HEK293 (cell line): Measurements from ENCODE around the gene SF3B2.

Experiments used
- CTCF ChIA-PET: fragments of 350-600 bp; formaldehyde crosslinking; extraction: SDS; loops from one replicate; lab custom pipeline; 2021; ENCODE audit warnings: antibody characterized with exemption; lab: Yijun Ruan, JAX
- POLR2A ChIA-PET: fragments of 300-600 bp; formaldehyde crosslinking; extraction: SDS; loops from one replicate; lab custom pipeline; 2020; ENCODE audit warnings: antibody characterized with exemption, inconsistent platforms; lab: Yijun Ruan, JAX
- H3K27ac ChIP-seq: fragments of 200-500 bp; sonication (Bioruptor generic); 2 replicates; pipeline ENCODE4 v1.5.1; 2014; ENCODE audit warnings: low read depth, low read length, control low read depth, inconsistent platforms; ENCODE audit errors: extremely low read depth
- H3K36me3 ChIP-seq, 2 experiments: fragments of 200-500 bp in 1 of 2; sonication (Bioruptor generic) in 1 of 2; 1 replicate in 1 of 2; 2 replicates in 1 of 2; pipeline ENCODE4 v1.5.1; 2014 to 2017; ENCODE audit warnings: inconsistent platforms in 2 of 2, low read length in 2 of 2; ENCODE audit not compliant: control insufficient read depth in 2 of 2, insufficient read depth in 1 of 2
- H3K4me1 ChIP-seq: fragments of 200-500 bp; sonication (Bioruptor generic); 2 replicates; pipeline ENCODE4 v1.5.1; 2014; ENCODE audit warnings: mild to moderate bottlenecking, low read length, inconsistent platforms; ENCODE audit not compliant: control insufficient read depth, insufficient read depth
- H3K4me3 ChIP-seq: 2 replicates; pipeline ENCODE4 v1.5.1; 2011; ENCODE audit warnings: low read depth, mild to moderate bottlenecking, control low read depth, low read length, moderate library complexity
- H3K9me3 ChIP-seq: fragments of 200-500 bp; sonication (Bioruptor generic); 2 replicates; pipeline ENCODE4 v1.5.1; 2014; ENCODE audit warnings: low read depth, low read length, inconsistent platforms; ENCODE audit not compliant: control insufficient read depth, insufficient read depth
- EGR2 ChIP-seq: fragments of 450-650 bp; formaldehyde crosslinking; IDR thresholded peaks from 2 replicates; pipeline ENCODE4 v1.5.1; 2016; ENCODE audit warnings: low read depth, missing biosample characterization, missing genetic modification characterization
- MEIS1 ChIP-seq: sonication (generic); formaldehyde crosslinking; IDR thresholded peaks from 2 replicates; pipeline ENCODE4 v1.8.1; 2022; ENCODE audit warnings: missing genetic modification reagents, mild to moderate bottlenecking, borderline replicate concordance
- SETDB1 ChIP-seq: IDR thresholded peaks from one replicate; pipeline ENCODE4 v1.6.1; 2017; ENCODE audit warnings: mild to moderate bottlenecking, low read length, moderate library complexity, mixed read lengths; ENCODE audit not compliant: insufficient read length
- ZBTB20 ChIP-seq: fragments of 450-650 bp; formaldehyde crosslinking; IDR thresholded peaks from 2 replicates; pipeline ENCODE4 v1.5.1; 2016; ENCODE audit warnings: missing biosample characterization, missing genetic modification characterization
- ZBTB8A ChIP-seq: fragments of 450-650 bp; formaldehyde crosslinking; IDR thresholded peaks from 2 replicates; pipeline ENCODE4 v1.5.1; 2016; ENCODE audit warnings: missing biosample characterization, missing genetic modification characterization
- ZNF114 ChIP-seq: fragments of 450-650 bp; formaldehyde crosslinking; IDR thresholded peaks from 2 replicates; pipeline ENCODE4 v1.5.0; 2017; ENCODE audit warnings: missing biosample characterization, missing genetic modification characterization
- ZNF138 ChIP-seq: fragments of 450-650 bp; formaldehyde crosslinking; IDR thresholded peaks from 2 replicates; pipeline ENCODE4 v1.5.1; 2016; ENCODE audit warnings: missing biosample characterization, missing genetic modification characterization, borderline replicate concordance
- ZNF169 ChIP-seq: fragments of 450-650 bp; formaldehyde crosslinking; IDR thresholded peaks from 2 replicates; pipeline ENCODE4 v1.5.1; 2016; ENCODE audit warnings: missing biosample characterization, missing genetic modification characterization
- ZNF202 ChIP-seq: fragments of 450-650 bp; formaldehyde crosslinking; IDR thresholded peaks from 2 replicates; pipeline ENCODE4 v1.5.1; 2016; ENCODE audit warnings: missing biosample characterization, missing genetic modification characterization, borderline replicate concordance
- ZNF302 ChIP-seq: fragments of 450-650 bp; formaldehyde crosslinking; IDR thresholded peaks from 2 replicates; pipeline ENCODE4 v1.5.1; 2016; ENCODE audit warnings: missing biosample characterization, missing genetic modification characterization, low read depth
- ZNF335 ChIP-seq: fragments of 450-650 bp; formaldehyde crosslinking; conservative IDR thresholded peaks from 2 replicates; pipeline ENCODE4 v1.5.1; 2016; ENCODE audit warnings: missing biosample characterization, missing genetic modification characterization
- ZNF341 ChIP-seq: fragments of 450-650 bp; formaldehyde crosslinking; IDR thresholded peaks from 2 replicates; pipeline ENCODE4; 2016; ENCODE audit warnings: low read depth, missing biosample characterization, missing genetic modification characterization
- ZNF37A ChIP-seq: fragments of 450-650 bp; IDR thresholded peaks from 2 replicates; pipeline ENCODE4 v1.5.1; 2018; ENCODE audit warnings: missing biosample characterization, missing genetic modification characterization
- ZNF623 ChIP-seq: fragments of 450-650 bp; formaldehyde crosslinking; IDR thresholded peaks from 2 replicates; pipeline ENCODE4 v1.5.1; 2016; ENCODE audit warnings: missing biosample characterization, missing genetic modification characterization
- ZNF654 ChIP-seq: fragments of 450-650 bp; formaldehyde crosslinking; IDR thresholded peaks from 2 replicates; pipeline ENCODE4 v1.5.1; 2016; ENCODE audit warnings: low read depth, missing biosample characterization, missing genetic modification characterization
- ZNF777 ChIP-seq: fragments of 450-650 bp; formaldehyde crosslinking; IDR thresholded peaks from 2 replicates; pipeline ENCODE4 v1.5.1; 2017; ENCODE audit warnings: missing biosample characterization, missing genetic modification characterization, borderline replicate concordance
- ZSCAN30 ChIP-seq: fragments of 450-650 bp; IDR thresholded peaks from 2 replicates; pipeline ENCODE4 v1.5.1; 2018; ENCODE audit warnings: missing biosample characterization, mild to moderate bottlenecking, missing genetic modification characterization, moderate library complexity
- TF ChIP-seq, protein P1 (sequence below): fragments of 450-650 bp; formaldehyde crosslinking; IDR thresholded peaks from 2 replicates; pipeline ENCODE4 v1.5.1; 2016; ENCODE audit warnings: missing biosample characterization, missing genetic modification characterization, borderline replicate concordance
- TF ChIP-seq, protein P2 (sequence below): fragments of 450-650 bp; formaldehyde crosslinking; IDR thresholded peaks from 2 replicates; pipeline ENCODE4 v1.5.1; 2017; ENCODE audit warnings: missing biosample characterization, missing genetic modification characterization
- TF ChIP-seq, protein P3 (sequence below): fragments of 450-650 bp; formaldehyde crosslinking; optimal IDR thresholded peaks from 2 replicates; pipeline ENCODE3; 2016; ENCODE audit warnings: missing biosample characterization, mild to moderate bottlenecking, missing genetic modification characterization
- TF ChIP-seq, protein P4 (sequence below): fragments of 450-650 bp; formaldehyde crosslinking; IDR thresholded peaks from 2 replicates; pipeline ENCODE4 v1.5.1; 2016; ENCODE audit warnings: missing biosample characterization, missing genetic modification characterization
- TF ChIP-seq, protein P5 (sequence below): fragments of 450-650 bp; formaldehyde crosslinking; IDR thresholded peaks from 2 replicates; pipeline ENCODE4 v1.5.1; 2016; ENCODE audit warnings: missing biosample characterization, missing genetic modification characterization

SF3B2 gene

DNA sequence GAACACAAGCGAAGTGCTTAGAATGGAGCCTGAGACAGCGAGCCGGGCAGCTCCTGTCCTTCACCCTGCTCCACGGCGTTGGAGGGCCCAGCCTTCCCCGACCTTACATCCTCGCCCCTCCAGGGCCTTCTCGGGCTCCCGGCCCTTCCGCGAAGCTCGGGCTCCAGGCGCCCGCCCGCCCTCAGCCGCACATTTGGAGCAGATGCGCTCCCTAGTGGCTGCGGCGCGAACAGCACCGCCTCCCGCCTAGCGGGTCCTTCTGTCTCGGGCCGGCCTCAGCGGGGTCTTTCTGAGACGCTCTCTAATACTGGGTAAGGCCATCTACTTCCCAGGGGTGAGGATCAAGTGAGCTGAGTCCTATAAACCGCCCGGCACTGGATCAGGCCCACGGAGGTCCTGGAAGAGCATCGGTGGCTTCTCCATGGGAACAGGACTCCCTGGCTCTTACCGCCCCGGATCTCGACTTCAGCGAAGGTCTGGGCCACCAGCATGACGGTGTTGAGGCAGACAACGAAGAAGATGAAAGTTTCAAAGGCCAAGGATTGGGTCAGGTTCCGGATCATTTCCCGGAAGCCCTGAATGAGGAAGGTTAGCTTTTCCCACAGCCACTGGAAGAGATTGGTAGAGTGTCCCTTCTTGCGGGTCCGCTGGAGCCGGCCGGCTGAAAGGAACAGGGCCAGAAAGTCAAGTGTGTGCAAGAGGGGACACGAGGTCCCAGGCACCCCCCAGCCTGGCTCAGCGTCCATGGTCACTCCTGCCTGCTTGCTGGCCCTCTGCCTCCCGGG is 29.6 kb upstream of the SF3B2 start:
- POLR2A ChIA-PET: interaction anchor here (0.5 to 1.1 kb wide), 5 partner anchors 9 to 200 kb away, joined by 4 to 6 read pairs (median 4); partner anchors contain the start of gene SF3B2
- Histone ChIP-seq H3K27ac (no peak overlapping the region), H3K4me3 (no peak overlapping the region), H3K36me3 (no peaks in the 10 kb centered on the region), H3K9me3 (no peaks in the 10 kb centered on the region), H3K4me1 (no peaks in the 10 kb centered on the region)
- CTCF ChIA-PET: interaction anchor here (0.5 to 3.7 kb wide), 41 partner anchors 9 to 379 kb away, joined by 3 to 49 read pairs (median 5); partner anchors contain the start of genes BANF1, CST6, EIF1AD and FIBP
- TF ChIP-seq, protein P1, sequence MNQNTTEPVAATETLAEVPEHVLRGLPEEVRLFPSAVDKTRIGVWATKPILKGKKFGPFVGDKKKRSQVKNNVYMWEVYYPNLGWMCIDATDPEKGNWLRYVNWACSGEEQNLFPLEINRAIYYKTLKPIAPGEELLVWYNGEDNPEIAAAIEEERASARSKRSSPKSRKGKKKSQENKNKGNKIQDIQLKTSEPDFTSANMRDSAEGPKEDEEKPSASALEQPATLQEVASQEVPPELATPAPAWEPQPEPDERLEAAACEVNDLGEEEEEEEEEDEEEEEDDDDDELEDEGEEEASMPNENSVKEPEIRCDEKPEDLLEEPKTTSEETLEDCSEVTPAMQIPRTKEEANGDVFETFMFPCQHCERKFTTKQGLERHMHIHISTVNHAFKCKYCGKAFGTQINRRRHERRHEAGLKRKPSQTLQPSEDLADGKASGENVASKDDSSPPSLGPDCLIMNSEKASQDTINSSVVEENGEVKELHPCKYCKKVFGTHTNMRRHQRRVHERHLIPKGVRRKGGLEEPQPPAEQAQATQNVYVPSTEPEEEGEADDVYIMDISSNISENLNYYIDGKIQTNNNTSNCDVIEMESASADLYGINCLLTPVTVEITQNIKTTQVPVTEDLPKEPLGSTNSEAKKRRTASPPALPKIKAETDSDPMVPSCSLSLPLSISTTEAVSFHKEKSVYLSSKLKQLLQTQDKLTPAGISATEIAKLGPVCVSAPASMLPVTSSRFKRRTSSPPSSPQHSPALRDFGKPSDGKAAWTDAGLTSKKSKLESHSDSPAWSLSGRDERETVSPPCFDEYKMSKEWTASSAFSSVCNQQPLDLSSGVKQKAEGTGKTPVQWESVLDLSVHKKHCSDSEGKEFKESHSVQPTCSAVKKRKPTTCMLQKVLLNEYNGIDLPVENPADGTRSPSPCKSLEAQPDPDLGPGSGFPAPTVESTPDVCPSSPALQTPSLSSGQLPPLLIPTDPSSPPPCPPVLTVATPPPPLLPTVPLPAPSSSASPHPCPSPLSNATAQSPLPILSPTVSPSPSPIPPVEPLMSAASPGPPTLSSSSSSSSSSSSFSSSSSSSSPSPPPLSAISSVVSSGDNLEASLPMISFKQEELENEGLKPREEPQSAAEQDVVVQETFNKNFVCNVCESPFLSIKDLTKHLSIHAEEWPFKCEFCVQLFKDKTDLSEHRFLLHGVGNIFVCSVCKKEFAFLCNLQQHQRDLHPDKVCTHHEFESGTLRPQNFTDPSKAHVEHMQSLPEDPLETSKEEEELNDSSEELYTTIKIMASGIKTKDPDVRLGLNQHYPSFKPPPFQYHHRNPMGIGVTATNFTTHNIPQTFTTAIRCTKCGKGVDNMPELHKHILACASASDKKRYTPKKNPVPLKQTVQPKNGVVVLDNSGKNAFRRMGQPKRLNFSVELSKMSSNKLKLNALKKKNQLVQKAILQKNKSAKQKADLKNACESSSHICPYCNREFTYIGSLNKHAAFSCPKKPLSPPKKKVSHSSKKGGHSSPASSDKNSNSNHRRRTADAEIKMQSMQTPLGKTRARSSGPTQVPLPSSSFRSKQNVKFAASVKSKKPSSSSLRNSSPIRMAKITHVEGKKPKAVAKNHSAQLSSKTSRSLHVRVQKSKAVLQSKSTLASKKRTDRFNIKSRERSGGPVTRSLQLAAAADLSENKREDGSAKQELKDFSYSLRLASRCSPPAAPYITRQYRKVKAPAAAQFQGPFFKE (tag by site-specific recombination): no peak
- no peak for TF ChIP-seq SETDB1
- no peak for TF ChIP-seq ZNF777 (tag by site-specific recombination)
- no peak for TF ChIP-seq ZNF169
- TF ChIP-seq ZNF341 (tag by site-specific recombination): peak; percentile 40; the same call in 1 of the 2 replicates
- no peak for TF ChIP-seq EGR2 (tag by site-specific recombination)
- TF ChIP-seq, protein P2, sequence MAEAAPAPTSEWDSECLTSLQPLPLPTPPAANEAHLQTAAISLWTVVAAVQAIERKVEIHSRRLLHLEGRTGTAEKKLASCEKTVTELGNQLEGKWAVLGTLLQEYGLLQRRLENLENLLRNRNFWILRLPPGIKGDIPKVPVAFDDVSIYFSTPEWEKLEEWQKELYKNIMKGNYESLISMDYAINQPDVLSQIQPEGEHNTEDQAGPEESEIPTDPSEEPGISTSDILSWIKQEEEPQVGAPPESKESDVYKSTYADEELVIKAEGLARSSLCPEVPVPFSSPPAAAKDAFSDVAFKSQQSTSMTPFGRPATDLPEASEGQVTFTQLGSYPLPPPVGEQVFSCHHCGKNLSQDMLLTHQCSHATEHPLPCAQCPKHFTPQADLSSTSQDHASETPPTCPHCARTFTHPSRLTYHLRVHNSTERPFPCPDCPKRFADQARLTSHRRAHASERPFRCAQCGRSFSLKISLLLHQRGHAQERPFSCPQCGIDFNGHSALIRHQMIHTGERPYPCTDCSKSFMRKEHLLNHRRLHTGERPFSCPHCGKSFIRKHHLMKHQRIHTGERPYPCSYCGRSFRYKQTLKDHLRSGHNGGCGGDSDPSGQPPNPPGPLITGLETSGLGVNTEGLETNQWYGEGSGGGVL (tag by site-specific recombination): no peak
- TF ChIP-seq ZNF114 (tag by site-specific recombination): no peak
- peak; percentile 94 for TF ChIP-seq ZBTB8A
- TF ChIP-seq, protein P3, sequence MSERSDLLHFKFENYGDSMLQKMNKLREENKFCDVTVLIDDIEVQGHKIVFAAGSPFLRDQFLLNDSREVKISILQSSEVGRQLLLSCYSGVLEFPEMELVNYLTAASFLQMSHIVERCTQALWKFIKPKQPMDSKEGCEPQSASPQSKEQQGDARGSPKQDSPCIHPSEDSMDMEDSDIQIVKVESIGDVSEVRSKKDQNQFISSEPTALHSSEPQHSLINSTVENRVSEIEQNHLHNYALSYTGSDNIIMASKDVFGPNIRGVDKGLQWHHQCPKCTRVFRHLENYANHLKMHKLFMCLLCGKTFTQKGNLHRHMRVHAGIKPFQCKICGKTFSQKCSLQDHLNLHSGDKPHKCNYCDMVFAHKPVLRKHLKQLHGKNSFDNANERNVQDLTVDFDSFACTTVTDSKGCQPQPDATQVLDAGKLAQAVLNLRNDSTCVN (tag by site-specific recombination): peak; percentile 25
- peak; percentile 62 for TF ChIP-seq ZNF335 (tag by site-specific recombination)
- TF ChIP-seq, protein P4, sequence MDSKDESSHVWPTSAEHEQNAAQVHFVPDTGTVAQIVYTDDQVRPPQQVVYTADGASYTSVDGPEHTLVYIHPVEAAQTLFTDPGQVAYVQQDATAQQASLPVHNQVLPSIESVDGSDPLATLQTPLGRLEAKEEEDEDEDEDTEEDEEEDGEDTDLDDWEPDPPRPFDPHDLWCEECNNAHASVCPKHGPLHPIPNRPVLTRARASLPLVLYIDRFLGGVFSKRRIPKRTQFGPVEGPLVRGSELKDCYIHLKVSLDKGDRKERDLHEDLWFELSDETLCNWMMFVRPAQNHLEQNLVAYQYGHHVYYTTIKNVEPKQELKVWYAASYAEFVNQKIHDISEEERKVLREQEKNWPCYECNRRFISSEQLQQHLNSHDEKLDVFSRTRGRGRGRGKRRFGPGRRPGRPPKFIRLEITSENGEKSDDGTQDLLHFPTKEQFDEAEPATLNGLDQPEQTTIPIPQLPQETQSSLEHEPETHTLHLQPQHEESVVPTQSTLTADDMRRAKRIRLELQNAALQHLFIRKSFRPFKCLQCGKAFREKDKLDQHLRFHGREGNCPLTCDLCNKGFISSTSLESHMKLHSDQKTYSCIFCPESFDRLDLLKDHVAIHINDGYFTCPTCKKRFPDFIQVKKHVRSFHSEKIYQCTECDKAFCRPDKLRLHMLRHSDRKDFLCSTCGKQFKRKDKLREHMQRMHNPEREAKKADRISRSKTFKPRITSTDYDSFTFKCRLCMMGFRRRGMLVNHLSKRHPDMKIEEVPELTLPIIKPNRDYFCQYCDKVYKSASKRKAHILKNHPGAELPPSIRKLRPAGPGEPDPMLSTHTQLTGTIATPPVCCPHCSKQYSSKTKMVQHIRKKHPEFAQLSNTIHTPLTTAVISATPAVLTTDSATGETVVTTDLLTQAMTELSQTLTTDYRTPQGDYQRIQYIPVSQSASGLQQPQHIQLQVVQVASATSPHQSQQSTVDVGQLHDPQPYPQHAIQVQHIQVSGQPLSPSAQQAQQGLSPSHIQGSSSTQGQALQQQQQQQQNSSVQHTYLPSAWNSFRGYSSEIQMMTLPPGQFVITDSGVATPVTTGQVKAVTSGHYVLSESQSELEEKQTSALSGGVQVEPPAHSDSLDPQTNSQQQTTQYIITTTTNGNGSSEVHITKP: 0 out of 2 replicates have a peak, but pooled peaks have one; percentile 14
- TF ChIP-seq ZNF654 (tag by site-specific recombination): peak; percentile 47
- TF ChIP-seq ZBTB20: no peak
- TF ChIP-seq ZNF623 (tag by site-specific recombination): no peak
- TF ChIP-seq MEIS1: no peak
- TF ChIP-seq, protein P5, sequence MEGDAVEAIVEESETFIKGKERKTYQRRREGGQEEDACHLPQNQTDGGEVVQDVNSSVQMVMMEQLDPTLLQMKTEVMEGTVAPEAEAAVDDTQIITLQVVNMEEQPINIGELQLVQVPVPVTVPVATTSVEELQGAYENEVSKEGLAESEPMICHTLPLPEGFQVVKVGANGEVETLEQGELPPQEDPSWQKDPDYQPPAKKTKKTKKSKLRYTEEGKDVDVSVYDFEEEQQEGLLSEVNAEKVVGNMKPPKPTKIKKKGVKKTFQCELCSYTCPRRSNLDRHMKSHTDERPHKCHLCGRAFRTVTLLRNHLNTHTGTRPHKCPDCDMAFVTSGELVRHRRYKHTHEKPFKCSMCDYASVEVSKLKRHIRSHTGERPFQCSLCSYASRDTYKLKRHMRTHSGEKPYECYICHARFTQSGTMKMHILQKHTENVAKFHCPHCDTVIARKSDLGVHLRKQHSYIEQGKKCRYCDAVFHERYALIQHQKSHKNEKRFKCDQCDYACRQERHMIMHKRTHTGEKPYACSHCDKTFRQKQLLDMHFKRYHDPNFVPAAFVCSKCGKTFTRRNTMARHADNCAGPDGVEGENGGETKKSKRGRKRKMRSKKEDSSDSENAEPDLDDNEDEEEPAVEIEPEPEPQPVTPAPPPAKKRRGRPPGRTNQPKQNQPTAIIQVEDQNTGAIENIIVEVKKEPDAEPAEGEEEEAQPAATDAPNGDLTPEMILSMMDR (tag by site-specific recombination): peak; percentile 74
- TF ChIP-seq ZSCAN30 (tag by site-specific recombination): peak; percentile 81; the same call in 1 of the 2 replicates
- TF ChIP-seq ZNF138 (tag by site-specific recombination): no peak
- no peak for TF ChIP-seq ZNF202
- TF ChIP-seq ZNF37A: no peak
- no peak for TF ChIP-seq ZNF302 (tag by site-specific recombination)
